Loucy (cell line): ENCODE measurements around the gene FAM177A1.

Source experiments
- H2AFZ ChIP-seq: fragments of 200-600 bp; sonication (generic); 2 replicates; pipeline ENCODE4 v1.6.0; 2016; ENCODE audit warnings: antibody characterized with exemption, mild to moderate bottlenecking, low read length, moderate library complexity
- H3F3A ChIP-seq: fragments of 200-600 bp; 2 replicates; pipeline ENCODE4 v1.6.0; 2016; ENCODE audit warnings: antibody characterized with exemption, low read depth, mild to moderate bottlenecking
- H3K27me3 ChIP-seq: fragments of 200-600 bp; sonication (generic); 2 replicates; pipeline ENCODE4 v1.6.1; 2014; ENCODE audit warnings: low read length, mild to moderate bottlenecking; ENCODE audit not compliant: insufficient read depth, poor library complexity, severe bottlenecking
- H3K36me3 ChIP-seq: fragments of 200-600 bp; sonication (generic); 2 replicates; pipeline ENCODE4 v1.6.1; 2016; ENCODE audit warnings: low read length; ENCODE audit not compliant: insufficient read depth
- H3K4me1 ChIP-seq: fragments of 200-600 bp; sonication (generic); 2 replicates; pipeline ENCODE4 v1.5.1; 2014; ENCODE audit warnings: low read length, mild to moderate bottlenecking; ENCODE audit not compliant: insufficient read depth, poor library complexity, severe bottlenecking
- H3K4me2 ChIP-seq: fragments of 200-600 bp; sonication (generic); 2 replicates; pipeline ENCODE4 v1.6.0; 2014; ENCODE audit warnings: antibody characterized with exemption, low read length, low read depth, mild to moderate bottlenecking; ENCODE audit not compliant: poor library complexity, severe bottlenecking
- H3K4me3 ChIP-seq: fragments of 200-600 bp; sonication (generic); 2 replicates; pipeline ENCODE4 v1.5.1; 2014; ENCODE audit warnings: low read length, mild to moderate bottlenecking, mixed read lengths; ENCODE audit not compliant: poor library complexity, severe bottlenecking
- H3K79me2 ChIP-seq: fragments of 200-600 bp; sonication (generic); 2 replicates; pipeline ENCODE4 v1.6.1; 2014; ENCODE audit warnings: low read length; ENCODE audit not compliant: insufficient read depth
- H3K9ac ChIP-seq: fragments of 200-600 bp; sonication (generic); 2 replicates; pipeline ENCODE4 v1.6.0; 2014; ENCODE audit warnings: mild to moderate bottlenecking, low read depth, low read length, moderate library complexity; ENCODE audit not compliant: poor library complexity, severe bottlenecking
- H3K9me2 ChIP-seq: fragments of 200-600 bp; sonication (generic); replicated peaks from 2 replicates; pipeline ENCODE4 v1.6.1; 2016; ENCODE audit warnings: low read depth, low read length, mixed read lengths
- H3K9me3 ChIP-seq: fragments of 200-600 bp; sonication (generic); 2 replicates; pipeline ENCODE4 v1.6.1; 2014; ENCODE audit warnings: mild to moderate bottlenecking, antibody characterized with exemption, low read length, low read depth; ENCODE audit not compliant: insufficient read depth
- H4K20me1 ChIP-seq: fragments of 200-600 bp; sonication (generic); 2 replicates; pipeline ENCODE4 v1.6.0; 2014; ENCODE audit warnings: antibody characterized with exemption, low read length, mild to moderate bottlenecking; ENCODE audit not compliant: insufficient read depth, poor library complexity, severe bottlenecking
- EZH2phosphoT487 ChIP-seq: fragments of 200-600 bp; IDR thresholded peaks from 2 replicates; pipeline ENCODE4 v1.6.1; 2018; ENCODE audit warnings: antibody characterized with exemption, mild to moderate bottlenecking, moderate library complexity, borderline replicate concordance
- TF ChIP-seq, protein P1 (sequence below): fragments of 200-600 bp; sonication (generic); conservative IDR thresholded peaks from 2 replicates; pipeline ENCODE4 v1.5.1; 2014; ENCODE audit warnings: mild to moderate bottlenecking, antibody characterized with exemption, low read length

Gene FAM177A1, protein sequence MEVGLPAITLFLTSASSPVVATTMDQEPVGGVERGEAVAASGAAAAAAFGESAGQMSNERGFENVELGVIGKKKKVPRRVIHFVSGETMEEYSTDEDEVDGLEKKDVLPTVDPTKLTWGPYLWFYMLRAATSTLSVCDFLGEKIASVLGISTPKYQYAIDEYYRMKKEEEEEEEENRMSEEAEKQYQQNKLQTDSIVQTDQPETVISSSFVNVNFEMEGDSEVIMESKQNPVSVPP

DNA sequence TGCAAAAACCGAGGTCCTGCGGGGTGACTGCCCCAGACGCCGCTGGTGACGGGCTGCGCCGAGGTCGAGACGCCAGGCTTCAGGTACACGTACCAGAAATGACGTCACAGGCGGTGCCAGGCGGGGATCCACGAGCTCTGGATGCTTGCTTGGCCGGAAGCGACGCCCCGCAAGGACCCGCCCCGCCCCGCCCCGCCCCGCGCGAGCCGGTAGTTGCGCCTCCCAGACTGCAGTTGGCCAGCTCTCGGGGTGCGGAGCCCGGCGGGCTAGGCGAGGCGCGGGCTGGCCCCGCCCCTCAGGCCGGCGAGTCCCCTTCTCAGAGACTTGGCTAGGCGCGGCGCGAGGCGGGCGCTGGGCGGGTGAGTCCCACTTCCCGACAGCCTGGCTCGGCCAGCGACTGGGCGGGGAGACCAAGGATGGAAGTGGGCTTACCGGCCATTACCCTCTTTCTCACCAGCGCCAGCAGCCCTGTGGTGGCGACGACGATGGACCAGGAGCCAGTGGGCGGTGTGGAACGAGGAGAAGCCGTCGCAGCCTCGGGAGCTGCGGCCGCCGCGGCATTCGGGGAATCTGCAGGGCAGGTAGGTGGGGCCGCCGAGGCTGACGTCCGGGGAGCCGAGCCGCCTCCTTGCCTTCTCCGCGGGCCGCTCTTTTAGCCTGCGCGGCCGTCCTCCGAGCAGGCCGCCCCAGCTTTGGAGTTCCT, at the start of gene FAM177A1:
TSS of gene FAM177A1 (plus strand) at position 225 of the 703 bp plus-strand sequence. CDS start at position 417, 192 bp downstream.
- Histone ChIP-seq H3K9me3 (no peaks in the 10 kb centered on the region), H2AFZ (peak within 1 kb of the TSS; percentile 92), H3K4me1 (peaks cover 29% of the 10 kb centered on the region), H3K9ac (peak within 1 kb of the TSS; percentile 77), H3K79me2 (peaks cover 15% of the 10 kb centered on the region), H3K9me2 (no peaks in the 10 kb centered on the region), H3F3A (peaks cover 2% of the 10 kb centered on the region; the same call in 1 of the 2 replicates), H3K4me3 (peak within 1 kb of the TSS; percentile 82), H3K27me3 (no peaks in the 10 kb centered on the region), H4K20me1 (peaks cover 10% of the 10 kb centered on the region), H3K4me2 (peak within 1 kb of the TSS; percentile 92), H3K36me3 (no peaks in the 10 kb centered on the region)
- TF ChIP-seq EZH2phosphoT487, result no peak
- TF ChIP-seq, protein P1, sequence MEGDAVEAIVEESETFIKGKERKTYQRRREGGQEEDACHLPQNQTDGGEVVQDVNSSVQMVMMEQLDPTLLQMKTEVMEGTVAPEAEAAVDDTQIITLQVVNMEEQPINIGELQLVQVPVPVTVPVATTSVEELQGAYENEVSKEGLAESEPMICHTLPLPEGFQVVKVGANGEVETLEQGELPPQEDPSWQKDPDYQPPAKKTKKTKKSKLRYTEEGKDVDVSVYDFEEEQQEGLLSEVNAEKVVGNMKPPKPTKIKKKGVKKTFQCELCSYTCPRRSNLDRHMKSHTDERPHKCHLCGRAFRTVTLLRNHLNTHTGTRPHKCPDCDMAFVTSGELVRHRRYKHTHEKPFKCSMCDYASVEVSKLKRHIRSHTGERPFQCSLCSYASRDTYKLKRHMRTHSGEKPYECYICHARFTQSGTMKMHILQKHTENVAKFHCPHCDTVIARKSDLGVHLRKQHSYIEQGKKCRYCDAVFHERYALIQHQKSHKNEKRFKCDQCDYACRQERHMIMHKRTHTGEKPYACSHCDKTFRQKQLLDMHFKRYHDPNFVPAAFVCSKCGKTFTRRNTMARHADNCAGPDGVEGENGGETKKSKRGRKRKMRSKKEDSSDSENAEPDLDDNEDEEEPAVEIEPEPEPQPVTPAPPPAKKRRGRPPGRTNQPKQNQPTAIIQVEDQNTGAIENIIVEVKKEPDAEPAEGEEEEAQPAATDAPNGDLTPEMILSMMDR, result no peak

DNA sequence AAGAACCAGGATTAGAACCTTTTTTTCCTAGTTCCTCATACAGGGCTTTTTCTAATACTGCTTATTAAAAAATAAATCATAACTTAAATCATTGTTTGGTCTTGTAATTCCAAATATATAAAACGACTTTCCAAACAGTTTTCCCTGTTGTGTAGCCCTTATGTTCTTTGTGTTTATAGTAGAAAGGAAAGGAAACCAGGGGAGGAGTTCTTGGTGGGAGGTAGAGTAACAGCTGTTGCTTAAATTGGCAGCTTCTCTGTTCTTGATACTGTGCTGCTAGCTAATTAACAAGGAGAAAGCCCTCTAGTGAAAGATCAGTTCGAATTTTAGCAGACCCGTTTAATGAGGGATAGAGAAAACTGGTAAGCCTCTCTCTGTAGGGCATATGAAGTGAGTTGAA, 48.3 kb upstream of the FAM177A1 start:
- no peaks in the 10 kb centered on the region for H3K9me2 ChIP-seq
- peaks cover 3% of the 10 kb centered on the region; the same call in 1 of the 2 replicates for H3F3A ChIP-seq
- H3K4me2 ChIP-seq, result no peak overlapping the region
- H3K9ac ChIP-seq, result no peak overlapping the region
- no peak overlapping the region for H3K4me3 ChIP-seq
- H3K36me3 ChIP-seq, result peaks cover 43% of the 10 kb centered on the region; the same call in 1 of the 2 replicates
- H3K27me3 ChIP-seq, result no peaks in the 10 kb centered on the region
- H3K4me1 ChIP-seq, result peaks cover 5% of the 10 kb centered on the region
- H4K20me1 ChIP-seq, result peaks cover 20% of the 10 kb centered on the region
- TF ChIP-seq EZH2phosphoT487, result no peak
- TF ChIP-seq, protein P1, result no peak
- H3K79me2 ChIP-seq, result peaks cover 29% of the 10 kb centered on the region
- no peak overlapping the region for H2AFZ ChIP-seq
- H3K9me3 ChIP-seq, result no peaks in the 10 kb centered on the region

DNA sequence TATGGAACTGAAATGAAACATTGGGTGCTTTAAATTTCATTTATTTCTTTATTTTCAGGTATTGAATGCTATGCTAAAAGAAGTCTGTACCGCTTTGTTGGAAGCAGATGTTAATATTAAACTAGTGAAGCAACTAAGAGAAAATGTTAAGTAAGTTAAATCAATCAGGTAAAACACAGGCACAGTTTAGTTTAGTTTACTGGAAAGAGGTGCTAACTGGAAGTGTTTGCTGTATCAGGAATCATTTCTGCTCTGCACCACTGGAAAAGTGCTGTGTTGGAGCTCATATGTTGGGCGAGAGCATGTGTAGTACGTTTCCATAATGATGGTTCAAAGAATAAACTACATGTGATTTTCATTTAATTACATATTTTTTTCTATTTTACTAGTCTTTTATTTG, 46.6 kb upstream of the FAM177A1 start:
- Histone ChIP-seq H3K9me2 (no peaks in the 10 kb centered on the region), H3K4me1 (peaks cover 5% of the 10 kb centered on the region), H3K9me3 (no peaks in the 10 kb centered on the region), H3F3A (peaks cover 3% of the 10 kb centered on the region; the same call in 1 of the 2 replicates), H3K4me3 (no peak overlapping the region), H4K20me1 (peaks cover 15% of the 10 kb centered on the region), H2AFZ (no peak overlapping the region), H3K9ac (no peak overlapping the region), H3K36me3 (peaks cover 52% of the 10 kb centered on the region; the same call in 1 of the 2 replicates), H3K4me2 (no peak overlapping the region), H3K27me3 (no peaks in the 10 kb centered on the region), H3K79me2 (peaks cover 14% of the 10 kb centered on the region)
- TF ChIP-seq, protein P1, result no peak
- no peak for TF ChIP-seq EZH2phosphoT487
